NCI-H82 treated with DMSO at 0.1 percent for 48 hours (cell line): ENCODE results near the gene CBX4.

Source experiments
- DNase-seq: peaks from one replicate; lab custom pipeline; 2025; ENCODE audit not compliant: unreplicated experiment; lab: John Stamatoyannopoulos, UW

Gene CBX4

GRCh38 chr17:79842656-79843473 lies 3.6 kb upstream of the CBX4 start:
- DNase-seq: no peak

- no peak for DNase-seq
These were observed 3.0 kb upstream of the CBX4 start for GRCh38 chr17:79842136-79842655.

- DNase-seq: no peak
These were observed 2.3 kb upstream of the CBX4 start for GRCh38 chr17:79841369-79842135.

DNA sequence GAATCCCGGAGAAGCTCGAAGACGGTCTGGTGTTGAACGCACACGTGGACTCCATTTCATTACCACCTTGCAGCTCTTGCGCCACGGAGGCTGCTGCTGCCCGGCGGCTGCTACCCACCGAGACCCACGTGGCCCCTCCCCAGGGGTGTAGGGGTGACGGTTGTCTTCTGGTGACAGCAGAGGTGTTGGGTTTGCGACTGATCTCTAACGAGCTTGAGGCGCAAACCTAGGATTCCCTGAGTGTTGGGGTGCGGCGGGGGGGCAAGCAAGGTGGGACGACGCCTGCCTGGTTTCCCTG lies 1.7 kb upstream of the CBX4 start:
- no peak for DNase-seq

DNA sequence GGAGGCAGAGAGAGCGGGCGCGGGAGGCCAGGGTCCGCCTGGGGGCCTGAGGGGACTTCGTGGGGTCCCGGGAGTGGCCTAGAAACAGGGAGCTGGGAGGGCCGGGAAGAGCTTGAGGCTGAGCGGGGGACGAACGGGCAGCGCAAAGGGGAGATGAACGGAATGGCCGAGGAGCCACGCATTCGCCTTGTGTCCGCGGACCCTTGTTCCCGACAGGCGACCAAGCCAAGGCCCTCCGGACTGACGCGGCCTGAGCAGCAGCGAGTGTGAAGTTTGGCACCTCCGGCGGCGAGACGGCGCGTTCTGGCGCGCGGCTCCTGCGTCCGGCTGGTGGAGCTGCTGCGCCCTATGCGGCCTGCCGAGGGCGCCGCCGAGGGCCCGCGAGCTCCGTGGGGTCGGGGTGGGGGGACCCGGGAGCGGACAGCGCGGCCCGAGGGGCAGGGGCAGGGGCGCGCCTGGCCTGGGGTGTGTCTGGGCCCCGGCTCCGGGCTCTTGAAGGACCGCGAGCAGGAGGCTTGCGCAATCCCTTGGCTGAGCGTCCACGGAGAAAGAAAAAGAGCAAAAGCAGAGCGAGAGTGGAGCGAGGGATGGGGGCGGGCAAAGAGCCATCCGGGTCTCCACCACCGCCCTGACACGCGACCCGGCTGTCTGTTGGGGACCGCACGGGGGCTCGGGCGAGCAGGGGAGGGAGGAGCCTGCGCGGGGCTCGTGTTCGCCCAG lies 1.2 kb upstream of the CBX4 start:
- DNase-seq: no peak

DNA sequence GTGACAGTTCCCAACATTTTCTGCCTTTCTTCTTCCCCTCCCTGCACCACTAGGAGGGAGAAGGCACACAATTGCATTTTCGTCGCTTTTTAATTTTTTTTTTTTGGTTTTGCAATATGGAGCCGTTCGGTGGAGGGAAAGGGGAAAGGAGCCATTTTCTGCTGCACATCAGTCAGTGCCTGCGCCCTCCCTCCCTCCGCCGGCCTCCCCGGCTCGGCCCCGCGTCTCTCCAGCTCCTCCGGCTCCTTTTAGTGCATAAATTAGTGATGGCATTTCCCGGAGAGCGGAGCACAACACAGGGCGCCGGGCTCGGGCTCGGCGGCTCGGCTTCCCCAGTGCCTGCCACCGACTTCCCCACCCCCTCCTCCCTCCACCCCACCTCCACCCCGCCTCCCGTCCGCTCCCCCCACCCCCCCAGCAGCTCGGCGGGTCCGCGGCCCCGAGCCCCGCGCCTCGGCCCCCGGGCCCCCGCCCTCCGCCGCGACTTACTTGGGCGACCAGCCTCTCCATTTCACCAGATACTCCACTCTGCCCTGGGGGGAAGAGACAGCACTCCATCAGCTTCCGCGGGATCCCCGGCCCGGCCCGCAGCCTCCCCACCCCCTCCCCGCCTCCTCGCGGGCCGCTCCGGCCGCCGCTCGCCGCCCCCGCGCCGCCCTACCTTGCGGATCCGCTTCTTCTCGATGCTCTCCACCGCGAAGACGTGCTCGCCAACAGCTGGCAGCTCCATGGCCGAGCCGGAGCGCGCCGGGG lies 542 bp downstream of the CBX4 start:
- no peak for DNase-seq

DNA sequence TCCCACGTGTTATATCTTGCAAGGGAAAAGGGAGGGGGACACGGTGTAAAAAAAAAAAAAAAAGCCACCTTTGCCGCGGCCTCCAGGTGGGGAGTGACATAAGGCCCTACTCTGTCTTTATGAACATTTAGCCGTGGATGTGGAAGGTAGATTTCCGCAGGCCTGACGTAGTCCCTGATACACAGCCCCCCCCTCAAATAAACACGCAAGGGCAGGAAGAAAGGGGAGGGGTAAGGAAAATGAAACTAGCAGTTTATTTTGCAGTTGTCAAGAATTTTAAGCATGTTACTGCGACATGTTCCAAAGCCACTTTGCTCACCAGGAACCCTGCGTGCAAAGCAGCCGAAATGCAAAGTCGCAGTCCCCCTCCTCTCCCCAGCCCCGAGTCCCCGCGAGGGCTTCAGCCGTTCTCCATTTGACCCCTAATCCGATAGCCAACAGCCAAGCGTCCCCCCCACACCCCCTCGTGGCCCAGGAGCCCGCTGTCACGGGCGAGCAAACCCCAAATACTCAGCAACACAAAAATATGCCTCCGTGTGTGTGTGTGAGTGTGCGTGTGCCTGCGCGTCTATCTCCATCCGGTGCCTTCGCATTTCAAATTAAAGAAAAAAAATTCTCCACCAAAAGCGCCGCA lies 1.2 kb downstream of the CBX4 start:
- no peak for DNase-seq

DNA sequence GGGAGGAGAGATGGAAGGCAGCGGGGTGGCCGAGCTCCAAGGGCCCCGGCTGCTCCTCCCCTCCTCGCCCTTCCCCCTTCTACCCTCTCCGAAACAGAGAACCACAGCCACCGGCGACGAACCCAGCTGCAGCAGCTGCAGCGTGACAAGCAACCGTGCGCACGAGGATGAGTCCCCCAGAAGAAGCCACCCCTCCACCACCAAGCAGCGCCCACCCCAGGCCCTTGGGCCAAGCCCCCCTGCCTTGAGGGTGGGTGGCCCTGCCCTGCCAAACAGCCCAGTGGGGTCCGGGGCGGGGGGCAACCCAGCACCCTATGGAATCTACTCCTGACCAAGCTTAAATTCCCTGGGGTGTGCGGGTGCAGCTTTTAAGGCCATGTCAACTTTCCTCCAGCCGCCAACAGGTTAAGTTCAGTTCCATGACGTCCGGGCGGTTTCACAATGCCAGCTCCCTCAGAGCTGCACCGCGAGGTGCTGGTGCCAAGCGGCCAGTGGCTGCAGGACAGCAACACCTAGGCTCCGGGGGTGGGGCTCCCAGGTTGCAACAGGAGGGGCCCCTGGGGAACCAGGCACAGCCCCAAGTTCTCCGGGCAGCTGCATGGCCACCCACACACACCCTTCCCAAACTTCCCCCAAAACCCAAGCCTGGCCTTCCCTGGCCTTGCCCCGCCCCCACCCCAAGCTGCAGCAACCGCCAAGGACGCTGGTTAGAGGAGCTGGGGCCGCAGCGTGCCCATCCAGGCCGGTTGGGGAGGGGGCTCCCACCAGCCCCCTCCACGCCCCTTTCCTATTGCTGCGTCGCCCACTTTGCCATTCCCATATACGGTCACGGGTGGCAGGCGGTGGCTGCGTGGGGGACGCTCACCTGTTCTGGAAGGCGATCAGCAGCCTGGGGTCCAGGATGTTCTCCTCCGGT lies 2.0 kb downstream of the CBX4 start:
- DNase-seq: no peak

DNA sequence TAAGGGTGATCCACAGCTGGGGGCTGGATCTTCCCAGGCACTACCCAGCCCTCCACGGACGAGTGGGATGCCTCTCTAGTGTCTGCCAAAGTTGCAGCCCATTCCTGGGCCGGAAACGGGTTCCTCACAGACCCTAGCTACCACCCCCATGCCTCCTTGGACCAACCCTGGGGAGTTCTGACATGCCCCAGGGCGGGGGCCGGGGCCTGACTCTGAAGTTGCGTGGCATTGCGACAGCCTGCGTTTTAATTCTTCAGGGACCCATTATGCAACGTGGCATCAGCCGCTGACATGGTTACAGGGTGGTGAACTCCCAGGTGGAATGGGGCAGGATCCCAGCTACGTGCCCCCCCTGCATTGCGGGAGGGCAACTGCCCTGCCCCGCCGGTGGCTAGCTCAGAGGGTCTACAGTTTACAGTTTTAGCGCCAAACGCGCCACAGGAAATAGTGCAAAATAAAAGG lies 2.7 kb downstream of the CBX4 start:
- DNase-seq: no peak

DNA sequence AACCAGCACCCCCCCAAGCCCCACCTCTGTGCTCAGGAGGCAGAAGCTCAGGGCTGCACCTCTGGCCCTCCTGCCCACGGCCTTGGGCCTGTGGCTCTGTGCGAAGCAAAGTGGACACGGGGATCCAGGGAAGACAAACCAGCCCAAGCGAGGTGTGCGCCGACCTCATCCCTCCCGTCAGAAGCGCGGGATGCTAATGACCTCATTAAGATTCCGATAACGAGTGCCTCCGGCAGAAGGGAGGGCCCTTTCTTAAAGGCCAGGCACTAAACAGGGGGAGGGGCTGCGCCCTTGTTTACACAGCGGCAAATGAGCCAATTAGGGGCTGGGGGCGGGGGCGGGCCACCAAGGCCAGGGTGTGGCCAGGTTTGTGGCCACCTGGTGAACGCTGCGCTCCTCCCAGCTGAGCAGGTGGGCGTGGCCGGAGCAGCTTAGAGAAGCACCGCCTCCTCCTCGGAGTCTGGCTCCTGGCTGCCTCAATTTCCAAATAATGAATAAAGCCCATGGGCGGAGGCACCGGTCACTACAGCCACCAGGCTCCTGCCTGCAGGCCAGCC lies 3.2 kb downstream of the CBX4 start:
- DNase-seq: peak; percentile 59

- no peak for DNase-seq
These were observed 3.8 kb downstream of the CBX4 start for GRCh38 chr17:79835470-79835899.

GRCh38 chr17:79834565-79835469 lies 4.4 kb downstream of the CBX4 start:
- no peak for DNase-seq

GRCh38 chr17:79833744-79834564 lies 5.3 kb downstream of the CBX4 start:
- no peak for DNase-seq

- no peak for DNase-seq
These were observed 6.2 kb downstream of the CBX4 start for GRCh38 chr17:79833110-79833450.

DNA sequence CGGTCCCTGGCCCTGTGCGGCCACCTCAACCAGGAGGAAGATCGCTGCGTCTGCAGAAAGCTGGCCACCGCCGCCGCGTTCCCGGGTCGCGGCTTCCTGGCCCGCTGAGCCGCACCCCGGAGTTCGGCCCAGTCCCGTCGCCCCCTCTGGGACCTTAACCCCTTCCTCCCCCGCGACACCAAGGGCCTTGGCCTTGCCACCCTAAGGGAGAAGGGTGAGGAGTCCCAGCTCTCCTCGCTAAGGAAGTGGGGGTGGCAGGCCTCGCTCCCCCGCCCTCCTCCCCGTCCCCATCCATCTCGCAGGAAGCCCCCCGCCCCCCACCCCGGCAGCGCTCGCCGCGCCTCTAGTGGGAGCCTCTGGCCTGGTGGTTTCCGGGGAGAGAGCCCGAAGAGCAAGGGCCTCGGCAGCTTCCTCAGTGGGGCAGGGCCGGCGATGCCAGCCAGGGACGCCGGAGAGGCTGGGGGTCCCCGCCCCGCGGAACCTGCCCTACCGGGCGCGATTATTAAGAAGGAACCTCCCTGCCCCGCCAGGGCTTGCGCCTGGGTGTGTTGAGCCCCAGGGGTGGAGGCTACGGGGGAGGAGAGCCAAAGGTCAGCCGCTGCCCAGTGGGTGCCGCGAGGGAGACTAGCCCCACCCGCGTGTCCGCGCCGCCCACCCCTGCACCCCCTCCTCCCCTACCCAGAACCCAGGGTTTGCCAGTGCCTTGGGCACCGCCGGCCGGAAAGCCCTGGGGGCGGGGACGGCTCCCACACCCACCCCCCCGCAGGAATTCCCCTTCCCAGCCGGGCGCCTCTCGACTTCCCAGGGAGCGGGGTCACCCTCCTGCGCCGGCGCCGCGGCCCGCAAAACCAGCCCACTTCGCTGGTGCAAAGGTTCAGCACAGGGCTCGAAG lies 6.8 kb downstream of the CBX4 start:
- no peak for DNase-seq
